ENCODE measurements around the gene LATS1.

The LATS1 gene

DNA sequence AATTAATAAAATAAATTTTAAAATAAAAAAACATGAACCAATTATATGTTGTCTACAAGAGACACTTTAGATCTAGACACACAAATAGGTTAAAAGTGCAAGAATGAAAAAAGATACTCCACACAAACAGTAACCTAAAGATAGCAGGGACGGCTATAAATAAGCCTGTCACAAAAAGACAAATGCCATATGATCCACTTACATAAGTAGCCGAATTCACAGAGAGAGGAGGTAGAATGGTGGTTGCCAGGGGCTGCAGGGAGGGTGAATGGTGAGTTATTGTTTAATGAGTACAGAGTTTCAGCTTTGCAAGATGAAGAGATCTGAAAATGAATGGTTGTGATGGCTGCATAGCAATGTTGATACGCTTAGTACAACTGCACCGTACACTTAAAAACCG lies 102.1 kb downstream of the LATS1 start:
- Histone ChIP-seq H3K4me2 (no peak overlapping the region), H3K4me3 (no peak overlapping the region), H3K9me3 (replicated peaks in 1 of 11) (peaks cover 9 to 20% (median 16%) of the 10 kb centered on the region in 11 experiments; a peak in 20 of 22 replicates), H3K9ac (no peak overlapping the region), H4K20me1 (peaks cover 0 to 23% (median under 1%) of the 10 kb centered on the region in 11 experiments; a peak in 5 of 22 replicates), H3K27me3 (no peaks in the 10 kb centered on the region), H3K36me3 (peaks cover 61 to 90% (median 71%) of the 10 kb centered on the region in 11 experiments), H3K27ac (no peak overlapping the region), H3K4me1 (no peaks in the 10 kb centered on the region)
- no peak for TF ChIP-seq Cebpa-rat (IDR thresholded peaks at IDR 0.05)

DNA sequence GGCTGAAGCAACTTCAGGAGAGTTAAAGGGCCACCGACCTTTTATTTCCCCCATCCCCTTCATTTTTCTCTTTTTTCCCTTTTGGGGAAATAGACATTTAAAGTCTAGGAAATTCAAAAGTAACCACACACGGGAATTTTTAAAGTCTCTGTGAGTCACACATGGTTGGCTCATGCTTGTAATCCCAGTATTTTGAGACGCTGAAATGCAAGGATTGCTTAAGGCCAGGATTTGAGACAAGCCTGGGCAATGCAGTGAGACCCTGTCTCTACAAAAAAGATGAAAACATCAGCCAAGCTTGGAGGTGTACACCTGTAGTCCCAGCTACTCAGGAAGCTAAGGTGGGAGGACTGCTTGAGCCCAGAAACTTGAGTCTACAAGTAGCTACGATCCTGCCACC lies 103.6 kb downstream of the LATS1 start:
- Histone ChIP-seq H4K20me1 (peaks cover 0 to 28% (median 5%) of the 10 kb centered on the region in 11 experiments; a peak in 13 of 22 replicates), H3K9ac (no peak overlapping the region), H3K27me3 (no peaks in the 10 kb centered on the region), H3K4me2 (no peak overlapping the region), H3K4me3 (no peak overlapping the region), H3K9me3 (replicated peaks in 1 of 11) (peaks cover 9 to 20% (median 16%) of the 10 kb centered on the region in 11 experiments; a peak in 20 of 22 replicates), H3K27ac (no peak overlapping the region), H3K4me1 (peaks cover 1 to 5% (median 3%) of the 10 kb centered on the region in 10 experiments; a peak in 19 of 20 replicates), H3K36me3 (peaks cover 47 to 85% (median 59%) of the 10 kb centered on the region in 11 experiments)
- no peak for TF ChIP-seq Cebpa-rat (IDR thresholded peaks at IDR 0.05)

DNA sequence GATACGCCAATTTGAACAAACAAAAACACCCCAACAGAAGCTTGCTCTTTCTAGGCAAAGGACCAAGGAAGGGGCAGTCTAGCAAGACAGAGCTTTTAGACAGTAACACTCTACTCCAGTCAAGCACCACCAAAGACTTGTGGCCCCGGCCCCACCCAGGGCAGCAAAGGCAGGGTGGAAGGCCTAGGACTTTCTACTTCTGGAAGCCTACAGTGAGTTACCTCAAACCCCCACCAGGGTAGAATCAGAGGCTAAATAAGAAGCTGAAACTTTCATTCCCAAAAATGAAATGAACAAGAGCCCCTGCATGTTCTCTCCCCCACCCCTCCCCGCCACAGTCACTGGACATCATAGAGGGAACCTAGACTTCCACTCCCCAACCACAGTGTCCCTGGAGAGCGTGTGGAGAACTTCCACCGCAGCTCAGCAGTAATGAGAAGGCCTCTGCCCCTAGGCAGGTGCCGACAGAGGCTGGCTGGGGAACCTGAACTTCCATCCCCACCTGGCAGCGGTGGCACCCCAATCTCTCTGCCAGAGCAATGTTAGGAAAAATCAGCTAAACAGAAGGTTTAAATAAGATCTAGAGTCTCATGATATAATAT lies 109.4 kb downstream of the LATS1 start:
- H4K20me1 ChIP-seq, result peaks cover 6 to 45% (median 30%) of the 10 kb centered on the region in 11 experiments; a peak in 19 of 22 replicates
- H3K4me3 ChIP-seq, result no peak overlapping the region
- H3K36me3 ChIP-seq, result peaks cover 23 to 80% (median 39%) of the 10 kb centered on the region in 11 experiments
- H3K9me3 ChIP-seq (replicated peaks in 1 of 11), result peaks cover 2 to 8% (median 6%) of the 10 kb centered on the region in 11 experiments; a peak in 19 of 22 replicates
- H3K9ac ChIP-seq, result peak overlapping the region in 1 of 11 experiments; percentile 0; a peak in 1 of 22 replicates
- no peaks in the 10 kb centered on the region for H3K27me3 ChIP-seq
- no peak overlapping the region; a peak in 1 of 22 replicates for H3K27ac ChIP-seq
- peaks cover 13 to 25% (median 21%) of the 10 kb centered on the region in 10 experiments for H3K4me1 ChIP-seq
- peak overlapping the region; percentile 42 to 81 (median 67) for H3K4me2 ChIP-seq
- TF ChIP-seq Cebpa-rat (IDR thresholded peaks at IDR 0.05), result no peak

All from BLaER1 treated with 17β-estradiol and CSF1 and Interleukin-3, amounts not matched to agents 10 nM and 100 nM (cell line).